ENCODE measurements around the gene FBXO2.
"Not testable (repeated sequence)": the region's sequence is repeated elsewhere in the genome, so short reads cannot be mapped to it uniquely, and the experiment has no call there.

FBXO2 gene

DNA sequence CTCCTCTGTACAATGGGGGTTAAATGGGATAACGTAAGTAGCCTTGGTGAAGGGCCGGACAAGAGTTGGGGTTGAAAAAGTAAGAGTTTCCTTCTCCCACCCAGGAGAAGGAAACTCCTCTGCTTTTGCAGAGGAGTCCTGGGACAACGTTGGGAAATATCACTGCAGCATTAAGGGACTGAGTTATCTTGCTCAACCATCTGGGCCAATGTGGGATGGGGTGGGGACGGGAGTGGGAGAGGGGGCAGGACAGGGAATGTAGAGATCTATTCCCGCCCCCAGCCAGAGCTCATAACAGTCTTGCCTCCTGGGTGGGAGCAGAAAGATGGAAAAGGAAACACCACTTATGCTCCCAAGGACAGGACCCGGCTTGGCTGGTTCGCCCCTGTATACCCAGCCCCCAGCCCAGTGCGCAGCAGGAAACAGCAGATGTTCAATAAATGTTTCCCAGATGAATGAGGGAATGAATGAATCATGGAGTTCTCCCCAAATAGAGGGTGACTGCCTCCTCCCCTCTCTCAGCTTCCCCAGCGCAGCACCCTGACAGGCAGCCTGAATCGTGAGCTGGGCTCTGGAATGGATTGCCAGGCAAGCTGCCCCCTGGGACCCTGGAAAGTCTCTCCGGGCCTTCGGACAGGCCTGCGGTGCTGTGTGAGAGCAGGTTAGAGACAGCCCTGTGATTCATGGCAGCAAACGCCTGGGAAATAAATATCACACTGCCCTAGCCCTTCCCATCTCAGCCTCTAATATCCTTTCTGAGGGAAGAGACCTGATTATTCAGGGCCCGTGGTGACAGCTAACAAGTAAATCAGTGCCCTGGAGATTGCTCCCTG, 24.8 kb downstream of the FBXO2 start:
- DNase-seq (ENCODE audit: low read depth in 2 of 2), result no peak

DNA sequence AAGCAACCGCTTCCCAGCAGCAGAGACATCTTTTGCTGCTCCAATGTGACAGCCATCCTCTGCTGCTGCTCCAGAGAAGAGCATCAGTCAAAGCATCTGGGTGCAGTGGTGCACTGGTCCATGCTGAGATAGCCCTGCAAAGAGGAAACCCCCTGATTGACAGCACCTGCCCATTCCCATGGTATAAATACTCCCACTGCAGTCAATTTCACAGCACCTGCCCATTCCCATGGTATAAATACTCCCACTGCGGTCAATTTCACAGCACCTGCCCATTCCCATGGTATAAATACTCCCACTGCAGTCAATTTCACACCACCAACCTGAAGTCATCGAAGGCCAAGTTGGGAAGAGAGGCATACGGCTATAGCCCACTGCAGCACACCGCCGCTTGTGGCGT, 25.5 kb downstream of the FBXO2 start:
- DNase-seq (ENCODE audit: low read depth in 2 of 2), result no peak

- no peak for DNase-seq (ENCODE audit: low read depth in 2 of 2)
These were observed 27.7 kb downstream of the FBXO2 start for GRCh38 chr1:11626551-11626950.

DNA sequence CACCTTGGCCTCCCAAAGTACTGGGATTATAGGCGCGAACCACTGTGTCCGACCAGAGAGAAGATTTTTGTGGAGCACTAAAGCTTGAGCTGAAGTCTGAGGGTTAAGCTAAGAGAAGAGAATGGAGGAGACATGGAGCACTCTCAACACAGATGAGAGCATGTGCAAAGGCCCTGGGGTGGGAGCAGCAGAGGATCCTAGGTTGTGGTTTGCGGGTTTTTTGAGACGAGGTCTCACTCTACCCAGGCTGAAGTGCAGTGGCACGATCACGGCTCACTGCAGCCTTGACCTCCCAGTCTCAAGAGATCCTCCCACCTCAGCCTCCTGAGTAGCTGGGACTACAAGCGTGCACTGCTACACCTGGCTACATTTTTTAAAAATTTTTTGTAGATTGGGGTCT, 30.5 kb downstream of the FBXO2 start:
- DNase-seq (ENCODE audit: low read depth in 2 of 2), result no peak

DNA sequence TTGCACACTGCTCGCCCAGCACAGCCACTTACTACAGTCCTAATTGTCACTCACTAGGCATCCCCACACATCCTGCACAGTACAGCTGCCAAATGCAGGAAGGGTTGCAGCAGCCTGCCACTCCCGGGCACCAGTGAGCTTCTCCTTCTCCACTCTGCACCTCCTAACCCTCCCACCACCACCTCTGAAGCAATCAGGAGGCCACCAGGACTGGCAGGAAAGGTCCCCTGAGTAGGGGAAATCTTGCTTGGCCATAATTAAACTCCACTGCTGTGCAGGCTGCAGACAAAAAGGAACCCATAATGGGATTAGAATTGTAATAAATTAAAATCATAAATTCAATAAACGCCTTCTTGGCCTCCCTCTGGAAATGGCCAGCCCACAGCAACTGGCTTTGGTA, 31.8 kb downstream of the FBXO2 start:
- no peak for DNase-seq (ENCODE audit: low read depth in 2 of 2)

GRCh38 chr1:11620924-11621323, 33.3 kb downstream of the FBXO2 start:
- no peak for DNase-seq (ENCODE audit: low read depth in 2 of 2)

DNA sequence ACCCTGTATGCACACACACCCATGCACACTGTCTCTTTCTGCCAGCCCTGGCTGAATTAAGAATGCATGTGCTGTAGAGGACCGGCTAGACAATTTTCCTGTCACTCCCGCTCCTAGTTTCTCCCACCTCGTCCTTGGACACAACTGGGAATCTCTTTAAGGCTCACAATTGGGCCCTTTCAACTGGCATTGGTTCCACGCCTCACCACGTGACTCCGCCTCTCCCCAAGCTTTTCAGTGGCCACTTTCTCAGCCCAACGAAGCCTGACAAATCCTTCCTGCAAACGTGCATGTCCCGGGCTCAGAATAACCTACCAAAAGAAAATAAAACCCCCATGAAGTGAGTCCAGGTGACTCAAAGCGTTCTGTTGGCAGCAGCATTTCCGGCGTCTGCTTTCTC, 33.8 kb downstream of the FBXO2 start:
- DNase-seq (ENCODE audit: low read depth in 2 of 2), result no peak

DNA sequence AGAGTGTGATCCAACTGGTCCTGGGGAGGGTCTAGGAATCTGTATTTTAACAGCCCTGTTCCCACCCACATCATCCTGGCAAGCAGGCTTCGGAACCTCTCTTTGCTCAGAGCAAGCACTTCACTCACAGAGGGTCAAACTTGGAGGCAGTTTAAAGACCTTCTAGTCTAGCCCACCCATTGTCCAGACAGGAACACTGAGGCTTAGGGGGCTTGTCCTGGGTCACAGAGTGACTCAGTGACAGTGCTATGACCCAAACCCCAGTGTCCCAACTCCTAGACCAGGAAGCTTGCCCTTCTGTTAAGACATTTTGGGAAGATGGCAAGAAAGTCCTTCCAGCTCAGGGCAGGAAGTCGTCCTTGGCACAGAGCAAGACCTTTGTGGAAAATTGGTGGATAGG, 36.5 kb downstream of the FBXO2 start:
- no peak for DNase-seq (ENCODE audit: low read depth in 2 of 2)

DNA sequence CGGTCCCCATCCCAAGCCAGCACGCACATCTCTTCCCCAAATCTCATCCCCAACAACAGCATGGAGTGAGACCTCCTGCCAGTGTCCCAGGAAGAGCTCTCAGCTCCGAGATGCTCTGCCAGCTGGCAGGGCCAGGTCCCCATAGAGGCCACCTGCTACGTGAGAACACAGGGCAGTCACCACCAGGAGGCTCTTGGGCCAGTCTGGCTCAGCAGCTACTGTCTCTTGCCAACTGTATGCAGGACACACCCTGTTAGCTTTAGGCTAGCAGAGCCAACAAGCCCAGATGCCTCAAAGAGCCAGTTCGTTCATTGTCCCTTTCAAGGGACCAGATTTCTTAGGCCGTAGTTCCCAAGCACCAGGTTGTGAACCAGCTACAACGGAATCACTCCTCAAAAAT, 36.9 kb downstream of the FBXO2 start:
- no peak for DNase-seq (ENCODE audit: low read depth in 2 of 2)

DNA sequence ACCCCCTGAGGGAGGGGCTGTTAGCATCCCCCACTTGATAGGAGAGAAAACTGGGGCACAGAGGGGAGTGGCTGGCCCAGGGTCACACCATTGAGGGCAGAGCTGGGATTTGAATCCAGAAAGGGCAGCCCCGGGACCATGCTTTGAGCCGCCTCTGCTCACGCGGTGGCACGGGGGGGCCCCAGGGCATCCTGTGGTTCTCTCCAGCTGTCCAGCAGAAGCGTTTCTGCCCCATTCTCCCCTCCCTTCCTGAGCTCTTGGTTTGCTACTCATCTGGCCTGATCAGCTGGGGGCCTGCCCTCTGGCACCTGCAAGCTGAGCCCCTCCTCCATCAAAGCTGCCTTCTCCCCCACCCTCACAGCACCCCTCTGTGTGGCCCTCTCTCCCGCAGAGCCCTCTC, 37.5 kb downstream of the FBXO2 start:
- DNase-seq (ENCODE audit: low read depth in 2 of 2), result no peak

GRCh38 chr1:11615090-11615489, 39.1 kb downstream of the FBXO2 start:
- no peak for DNase-seq (ENCODE audit: low read depth in 2 of 2)

DNA sequence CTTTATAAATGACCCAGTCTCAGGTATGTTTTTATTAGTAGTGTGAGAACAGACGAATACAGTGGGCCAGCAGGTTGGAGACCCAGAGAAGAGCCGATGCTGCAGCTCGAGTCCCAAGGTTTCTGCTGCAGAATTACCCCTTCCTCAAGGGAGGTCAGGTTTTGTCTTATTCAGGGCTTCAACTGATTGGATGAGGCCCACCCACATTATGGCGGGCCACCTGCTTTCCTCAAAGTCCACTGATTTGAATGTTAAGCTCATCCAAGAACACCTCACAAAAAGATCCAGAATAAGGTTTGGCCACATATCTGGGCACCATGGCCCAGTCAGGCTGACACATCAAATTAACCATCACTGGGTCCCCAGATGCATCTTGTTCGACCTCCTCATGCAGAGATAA, 40.9 kb downstream of the FBXO2 start:
- no peak for DNase-seq (ENCODE audit: low read depth in 2 of 2)

- DNase-seq (ENCODE audit: low read depth in 2 of 2), result no peak
These were observed 42.4 kb downstream of the FBXO2 start for GRCh38 chr1:11611638-11612327.

DNA sequence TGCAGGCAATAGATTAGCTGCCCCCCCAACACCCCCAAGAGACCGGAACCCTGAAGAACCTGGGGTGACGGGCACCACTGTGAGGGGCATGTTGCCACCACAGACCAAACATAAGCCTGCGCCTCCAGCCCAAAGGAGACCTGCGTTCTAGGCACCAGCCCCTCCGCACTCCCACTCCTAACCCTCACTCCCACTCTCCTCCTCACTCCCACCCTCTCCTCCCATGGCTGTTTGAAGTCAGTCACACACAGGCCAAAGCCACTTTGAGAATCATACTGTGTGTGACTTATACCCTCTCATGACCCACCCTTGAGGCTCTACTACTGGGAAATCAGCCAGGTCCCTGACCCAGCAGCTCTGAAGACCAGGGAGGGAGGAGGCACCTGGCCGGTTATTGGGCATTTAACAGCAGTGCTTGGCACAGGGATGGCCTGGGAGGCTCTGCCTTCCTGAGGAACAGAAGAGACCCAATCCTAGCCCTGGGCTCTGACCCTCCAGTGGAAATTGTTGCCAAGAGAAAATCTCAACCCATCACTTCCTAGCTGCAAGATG, 43.5 kb downstream of the FBXO2 start:
- DNase-seq (ENCODE audit: low read depth in 2 of 2), result no peak

DNA sequence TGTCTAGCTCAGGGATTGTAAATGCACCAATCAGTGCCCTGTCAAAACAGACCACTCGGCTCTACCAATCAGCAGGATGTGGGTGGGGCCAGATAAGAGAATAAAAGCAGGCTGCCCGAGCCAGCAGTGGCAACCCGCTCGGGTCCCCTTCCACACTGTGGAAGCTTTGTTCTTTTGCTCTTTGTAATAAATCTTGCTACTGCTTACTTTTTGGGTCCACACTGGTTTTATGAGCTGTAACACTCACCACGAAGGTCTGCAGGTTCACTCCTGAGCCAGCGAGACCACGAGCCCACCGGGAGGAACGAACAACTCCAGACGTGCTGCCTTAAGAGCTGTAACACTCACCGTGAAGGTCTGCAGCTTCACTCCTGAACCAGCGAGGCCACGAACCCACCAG, 44.9 kb downstream of the FBXO2 start:
- DNase-seq (ENCODE audit: low read depth in 2 of 2), result not testable (repeated sequence)

- not testable (repeated sequence) for DNase-seq (ENCODE audit: low read depth in 2 of 2)
These were observed 45.6 kb downstream of the FBXO2 start for GRCh38 chr1:11608596-11609130.

DNA sequence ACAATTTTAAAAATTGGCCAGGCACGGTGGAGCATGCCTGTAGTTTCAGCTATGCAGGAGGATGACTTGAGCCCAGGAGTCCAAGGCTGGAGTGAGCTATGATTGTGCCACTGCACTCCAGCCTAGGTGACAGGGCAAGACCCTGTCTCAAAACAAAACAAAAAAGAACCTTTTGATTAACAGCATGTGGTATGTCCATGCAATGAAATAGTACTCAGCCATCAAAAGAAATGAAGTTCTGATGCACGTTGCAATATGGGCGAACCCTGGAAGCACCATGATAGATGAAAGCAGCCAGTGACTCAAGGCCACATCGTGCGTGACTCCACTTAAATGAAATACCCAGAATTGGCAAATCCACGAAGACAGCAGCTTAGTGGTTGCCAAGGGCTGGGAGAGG, 47.5 kb downstream of the FBXO2 start:
- DNase-seq (ENCODE audit: low read depth in 2 of 2), result no peak

GRCh38 chr1:11602981-11603380, 51.2 kb downstream of the FBXO2 start:
- DNase-seq (ENCODE audit: low read depth in 2 of 2), result no peak

- no peak for DNase-seq (ENCODE audit: low read depth in 2 of 2)
These were observed 51.8 kb downstream of the FBXO2 start for GRCh38 chr1:11602424-11602823.

DNA sequence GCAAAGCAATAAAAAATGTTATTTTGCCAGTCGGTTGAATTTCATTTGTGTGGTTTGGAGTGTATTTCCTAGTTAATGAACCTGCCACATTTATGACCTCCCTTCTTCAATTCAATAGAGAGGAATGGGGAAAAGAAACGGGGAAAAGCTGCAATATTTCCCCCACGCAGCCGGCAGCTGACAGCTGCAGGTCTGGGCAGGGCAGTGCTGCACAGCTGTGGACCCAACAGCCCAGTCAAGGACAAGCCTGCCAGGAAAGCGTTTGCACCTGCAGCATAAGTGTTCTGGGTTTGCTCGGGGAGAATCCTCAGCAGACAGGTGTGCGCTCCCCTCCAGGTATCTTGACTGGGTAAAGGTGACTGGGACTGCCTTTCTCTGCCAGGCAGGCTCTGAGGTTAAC, 53.4 kb downstream of the FBXO2 start:
- DNase-seq (ENCODE audit: low read depth in 2 of 2), result no peak

- no peak for DNase-seq (ENCODE audit: low read depth in 2 of 2)
These were observed 54.2 kb downstream of the FBXO2 start for GRCh38 chr1:11599891-11600576.

DNA sequence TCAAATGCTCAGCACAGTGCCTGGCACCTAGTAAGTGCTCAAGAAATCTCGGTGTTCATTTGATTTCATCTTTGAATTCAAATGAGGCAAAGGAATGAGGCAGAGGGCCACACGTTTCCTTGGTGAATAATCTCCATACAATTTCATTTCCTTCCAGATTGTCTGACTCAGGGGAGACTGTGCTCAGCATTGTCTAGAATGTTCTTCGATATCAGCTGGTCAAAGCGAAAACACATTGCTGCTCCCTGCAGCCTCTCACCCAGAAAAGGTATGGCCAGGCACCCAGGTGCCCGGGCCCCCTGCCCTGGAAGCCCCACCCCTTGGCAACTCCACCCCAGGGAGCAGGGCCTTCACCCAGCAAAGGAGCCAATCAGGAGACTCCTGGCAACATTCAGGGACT, 55.8 kb downstream of the FBXO2 start:
- no peak for DNase-seq (ENCODE audit: low read depth in 2 of 2)
